ENCODE data around the gene LRRC7. TPM values are rescaled to one million over a fixed set of nuclear protein-coding genes. Genes with fewer than 3 reads are reported as not detected.

Gene LRRC7
- total RNA-seq (2014; rRNA removed; shearing (Covaris generic)): 0.12 and 0.20 TPM in 2 replicates

DNA sequence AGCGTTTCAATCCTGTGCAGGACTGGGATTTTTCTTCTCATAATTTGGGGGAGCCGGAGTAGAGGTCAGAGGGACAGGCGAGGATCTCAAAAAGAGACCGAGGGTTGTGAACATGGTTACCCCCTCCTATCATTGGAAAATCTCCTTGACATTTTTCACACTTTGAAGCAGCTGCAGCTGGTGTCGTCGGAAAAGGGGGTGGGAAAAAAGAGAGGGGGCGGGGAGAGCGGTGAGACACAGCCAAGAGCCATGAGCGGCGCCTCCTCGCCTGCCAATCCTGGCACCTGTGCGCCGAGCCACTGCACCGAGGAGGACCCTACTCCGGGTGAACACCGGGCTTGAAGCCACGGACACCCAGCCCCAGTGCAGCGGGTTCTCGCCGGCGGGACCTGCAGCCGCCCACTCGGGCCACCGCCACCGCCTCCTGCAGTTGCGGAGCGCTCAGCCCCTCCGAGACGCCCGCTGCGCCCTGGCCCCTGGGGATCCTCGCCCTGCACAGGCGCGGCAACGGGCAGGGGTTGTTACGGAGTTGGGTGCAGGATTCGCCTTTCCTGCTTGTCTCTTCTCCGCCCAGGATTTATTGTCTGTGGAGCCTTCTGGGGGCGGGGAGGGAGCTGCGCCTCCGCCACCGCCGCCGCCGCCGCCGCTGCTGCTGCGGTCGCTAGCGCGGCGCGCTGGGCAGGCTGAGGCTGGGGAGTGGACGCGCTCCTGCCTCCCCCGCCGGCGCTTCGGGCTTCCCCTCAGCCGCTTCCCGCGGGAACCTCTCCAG is at the start of gene LRRC7:
LRRC7 (plus strand) TSS at position 271 of the 769 bp plus-strand sequence. CDS start 718 bp downstream, outside the sequence.
- no peak for DNase-seq (ENCODE audit: low read depth)

DNA sequence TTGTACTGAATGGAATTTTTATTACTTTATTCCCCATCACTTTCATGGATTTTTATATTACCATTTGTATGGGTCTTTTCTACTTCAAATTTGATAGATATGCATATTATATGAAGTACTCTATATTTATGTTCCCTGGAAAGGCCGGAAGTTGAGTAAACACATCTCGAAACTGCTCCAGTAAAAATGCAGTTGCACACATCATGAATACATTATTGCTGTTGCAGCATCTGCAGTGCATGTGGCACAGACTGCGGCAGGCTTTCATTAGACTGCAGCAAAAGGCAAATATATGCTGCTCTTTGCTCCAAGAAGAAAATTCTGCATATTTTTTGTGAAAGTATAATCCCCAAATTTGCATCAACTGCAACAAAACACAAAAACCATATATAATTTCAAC is 48.7 kb upstream of the LRRC7 start:
- DNase-seq (ENCODE audit: low read depth): no peak

DNA sequence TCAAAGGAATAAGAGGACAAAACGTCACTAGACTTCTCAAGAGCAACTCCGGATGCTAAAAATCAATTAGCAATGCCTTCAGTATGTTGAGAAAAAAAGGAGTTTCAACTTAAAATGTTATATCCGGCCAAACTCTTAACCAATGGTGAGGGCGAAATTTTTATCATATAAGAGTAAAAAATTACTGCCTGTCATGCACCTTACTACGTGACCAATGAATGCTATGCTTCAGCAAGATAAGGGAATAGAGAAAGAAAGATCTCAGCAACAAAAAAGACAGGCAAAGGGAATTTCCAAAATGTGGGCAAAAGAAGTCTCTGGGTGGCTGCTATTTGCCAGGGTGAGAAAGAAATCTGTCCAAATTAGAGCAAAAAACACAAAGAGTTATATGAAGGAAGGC is 47.4 kb upstream of the LRRC7 start:
- DNase-seq (ENCODE audit: low read depth): no peak

DNA sequence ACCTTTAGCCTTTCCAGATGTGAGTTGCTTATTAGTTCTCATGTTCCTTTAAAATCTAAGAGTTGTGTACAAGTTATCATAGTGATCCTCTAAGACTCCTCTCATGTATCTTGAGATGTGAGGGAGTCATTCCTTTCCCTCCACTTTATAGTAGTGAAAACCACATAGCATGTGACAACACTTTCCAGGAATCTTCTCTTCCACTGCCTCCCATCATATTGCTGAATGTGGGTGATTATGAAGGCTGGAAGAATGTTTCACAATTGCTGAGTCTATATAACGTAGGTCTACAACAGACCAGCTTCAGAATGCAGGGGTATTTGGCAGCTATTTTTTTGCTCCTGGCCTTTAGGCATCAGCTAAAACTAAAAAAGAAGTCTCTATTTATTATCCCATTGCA is 44.7 kb upstream of the LRRC7 start:
- DNase-seq (ENCODE audit: low read depth): peak; percentile 33

DNA sequence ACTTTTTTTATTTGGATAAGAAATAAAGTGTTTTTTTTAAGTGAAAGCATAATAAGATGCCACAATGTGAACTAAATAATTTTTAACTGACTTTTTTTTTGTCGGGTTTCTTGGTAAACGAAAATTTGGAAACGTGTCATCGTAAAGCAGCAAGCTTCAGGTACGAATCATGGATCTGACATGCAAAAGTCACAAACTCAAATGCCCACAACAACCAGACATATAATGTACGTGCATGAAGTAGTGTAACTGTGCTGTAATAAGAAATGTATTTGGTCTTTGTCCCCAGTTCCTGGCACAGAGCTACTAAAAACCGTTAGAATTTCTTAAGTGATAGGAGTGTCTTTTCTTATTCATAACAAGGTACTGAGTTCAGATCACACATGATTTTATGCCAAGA is 44.3 kb upstream of the LRRC7 start:
- no peak for DNase-seq (ENCODE audit: low read depth)

DNA sequence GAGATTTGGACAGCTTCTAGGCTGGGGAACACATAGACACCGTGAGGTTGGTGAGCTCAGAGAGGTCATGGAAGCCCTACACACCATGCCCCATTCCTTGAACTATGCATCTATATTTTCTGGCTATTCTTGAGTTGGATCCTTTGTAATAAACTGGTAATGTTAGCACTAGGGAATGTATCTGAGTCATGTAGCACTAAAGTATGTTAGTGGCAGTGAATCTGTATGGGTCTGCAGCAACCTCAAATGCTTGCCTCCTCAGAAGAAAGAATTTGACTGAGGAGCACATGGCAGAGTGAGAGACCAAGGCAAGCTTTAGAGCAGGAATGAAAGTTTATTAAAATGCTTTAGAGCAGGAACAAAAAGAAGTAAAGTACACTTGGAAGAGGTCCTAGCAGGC is 43.7 kb upstream of the LRRC7 start:
- DNase-seq (ENCODE audit: low read depth): no peak

DNA sequence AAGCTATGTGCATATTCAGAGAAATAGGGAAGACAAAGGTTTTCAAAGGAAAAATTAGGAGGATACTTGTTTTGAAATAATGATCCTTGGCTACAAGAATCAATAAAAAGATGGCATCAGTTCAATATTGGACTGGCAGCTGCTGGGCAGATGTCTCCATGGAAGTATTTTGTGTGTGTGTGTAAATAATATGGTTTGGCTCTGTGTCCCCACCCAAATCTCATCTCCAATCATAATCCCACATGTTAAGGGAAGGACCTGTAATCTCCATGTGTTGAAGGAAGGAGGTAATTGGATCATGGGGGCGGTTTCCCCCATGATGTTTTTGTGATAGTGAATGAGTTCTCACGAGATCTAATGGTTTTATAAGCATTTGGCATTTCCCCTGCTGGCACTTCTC is 40.4 kb upstream of the LRRC7 start:
- no peak for DNase-seq (ENCODE audit: low read depth)

DNA sequence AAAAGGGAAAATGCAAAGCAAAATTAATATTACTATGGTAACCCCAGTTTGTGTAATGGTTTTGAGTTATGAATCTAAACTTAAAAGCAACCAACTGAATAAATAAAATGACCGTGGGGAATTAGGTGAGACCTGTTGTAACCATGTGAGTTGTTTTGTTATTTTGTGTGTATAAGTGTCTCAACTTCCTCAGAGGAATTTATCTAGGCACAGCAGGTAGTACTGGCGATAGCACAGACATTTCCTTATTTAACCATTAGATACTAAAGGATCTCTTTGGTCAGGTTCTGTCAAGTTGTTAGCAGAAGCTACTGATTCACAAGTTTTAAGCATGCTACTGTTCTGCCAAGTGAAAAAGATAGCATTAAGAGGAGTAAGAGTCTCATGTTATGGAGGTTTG is 39.3 kb upstream of the LRRC7 start:
- DNase-seq (ENCODE audit: low read depth): no peak

DNA sequence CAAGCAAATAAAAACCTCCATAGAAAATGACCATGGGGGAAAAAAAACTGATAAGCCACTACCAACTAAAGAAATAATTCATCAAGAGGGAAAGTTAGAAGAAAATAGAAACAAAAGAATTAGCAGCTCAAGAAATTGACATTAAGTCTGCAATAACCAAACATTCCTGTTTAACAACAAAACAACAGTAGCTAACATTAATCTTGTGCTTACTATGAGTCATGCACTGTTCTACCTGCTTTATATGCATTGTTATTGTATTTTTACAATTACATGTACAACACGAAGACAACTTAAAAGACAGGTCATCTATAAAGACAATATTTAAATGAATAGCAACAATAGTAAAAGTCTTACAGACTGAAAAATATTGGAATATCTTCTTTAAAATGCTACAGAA is 34.4 kb upstream of the LRRC7 start:
- DNase-seq (ENCODE audit: low read depth): no peak

DNA sequence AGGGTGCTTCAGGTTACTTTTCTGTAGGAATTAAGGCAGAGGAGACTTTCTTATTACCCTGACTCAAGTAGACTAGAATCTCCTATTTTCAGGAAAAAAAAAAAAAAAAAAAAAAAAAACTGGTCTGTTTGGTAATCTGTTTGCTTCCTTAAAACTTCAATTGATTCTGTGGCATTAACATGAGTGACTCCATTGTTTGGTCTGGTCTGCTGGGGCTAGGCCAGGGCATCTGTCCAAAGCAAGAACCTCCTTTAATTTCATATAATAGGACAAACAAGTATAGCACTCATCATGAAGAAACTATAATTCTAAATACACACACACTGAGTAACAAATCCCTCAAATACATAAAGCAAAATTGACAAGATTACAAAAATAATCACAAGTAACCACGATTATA is 32.9 kb upstream of the LRRC7 start:
- DNase-seq (ENCODE audit: low read depth): no peak

DNA sequence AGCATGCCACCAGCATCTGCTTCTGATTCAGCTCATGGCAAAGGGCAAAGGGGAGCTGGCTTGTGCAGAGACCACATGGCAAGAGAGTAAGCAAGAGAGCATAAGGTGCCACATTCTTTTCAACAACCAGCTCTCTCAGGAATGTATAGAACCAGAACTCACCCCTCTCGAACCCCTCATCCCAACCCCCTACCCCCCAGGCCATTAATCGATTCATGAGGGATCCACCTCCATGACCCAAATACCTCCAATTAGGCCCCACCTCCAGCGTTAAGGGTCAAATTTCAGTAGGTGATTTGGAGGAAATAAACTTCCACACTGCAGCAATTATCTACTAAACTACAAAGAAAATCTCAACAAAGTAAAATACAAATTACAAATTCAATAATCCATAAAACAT is 32.2 kb upstream of the LRRC7 start:
- DNase-seq (ENCODE audit: low read depth): no peak

DNA sequence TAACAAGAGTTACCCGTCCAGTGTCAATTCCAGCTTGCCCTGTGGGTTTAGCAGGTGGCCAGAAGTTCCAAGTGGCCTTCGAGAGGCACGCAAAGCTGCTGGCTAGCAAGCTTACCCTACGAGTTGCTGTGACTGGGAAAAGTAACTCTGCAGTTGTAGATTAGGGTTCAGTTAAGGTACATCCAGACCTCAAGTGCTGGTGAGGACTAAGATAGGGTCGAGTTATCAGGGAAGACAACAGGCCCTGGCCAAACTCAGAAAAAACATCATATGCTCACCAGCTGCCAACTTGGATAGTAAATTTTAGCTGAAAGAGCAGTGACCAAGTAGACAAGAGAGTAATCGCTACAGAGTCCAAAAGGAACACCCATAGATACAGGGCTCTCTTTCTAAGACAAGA is 27.7 kb upstream of the LRRC7 start:
- no peak for DNase-seq (ENCODE audit: low read depth)

DNA sequence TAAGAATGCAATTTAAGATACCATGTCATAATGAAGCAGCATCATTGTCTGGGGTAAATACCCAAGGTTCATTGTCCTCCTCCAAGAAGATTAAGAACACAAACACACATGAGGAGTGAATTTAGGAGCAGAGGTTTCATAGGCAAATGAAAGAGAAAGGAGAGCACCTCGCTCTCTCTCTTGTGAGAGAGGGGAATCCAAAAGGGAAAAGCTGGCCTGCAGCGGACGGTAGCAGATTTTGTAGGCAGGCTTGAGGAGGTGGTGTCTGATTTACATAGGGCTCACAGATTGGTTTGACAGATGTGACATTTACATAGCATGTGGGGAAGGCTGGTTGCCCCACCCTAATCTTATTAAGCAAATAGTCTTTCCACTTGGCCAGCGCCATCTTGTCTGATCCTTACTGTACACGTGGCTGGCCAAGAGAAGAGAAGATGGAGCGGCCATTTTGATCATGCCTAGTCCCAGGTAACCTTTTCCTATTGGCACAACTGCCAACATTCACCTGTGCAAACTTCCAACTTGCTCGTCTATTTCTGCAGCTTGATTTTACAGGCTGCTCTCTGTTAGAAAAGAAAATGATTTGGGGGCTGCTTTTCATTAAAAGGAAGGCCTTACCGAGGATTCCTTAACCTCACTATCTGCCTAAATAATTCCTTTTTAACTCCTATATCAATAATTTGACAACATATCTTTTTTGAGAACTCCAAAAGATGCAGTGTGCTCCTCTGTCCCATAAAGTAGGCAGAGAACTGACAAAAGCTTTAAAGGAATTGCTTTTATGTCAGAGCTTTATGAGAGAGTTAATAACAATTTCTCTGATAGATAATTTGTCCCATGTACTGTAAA is 16.0 kb upstream of the LRRC7 start:
- DNase-seq (ENCODE audit: low read depth): peak; percentile 10

DNA sequence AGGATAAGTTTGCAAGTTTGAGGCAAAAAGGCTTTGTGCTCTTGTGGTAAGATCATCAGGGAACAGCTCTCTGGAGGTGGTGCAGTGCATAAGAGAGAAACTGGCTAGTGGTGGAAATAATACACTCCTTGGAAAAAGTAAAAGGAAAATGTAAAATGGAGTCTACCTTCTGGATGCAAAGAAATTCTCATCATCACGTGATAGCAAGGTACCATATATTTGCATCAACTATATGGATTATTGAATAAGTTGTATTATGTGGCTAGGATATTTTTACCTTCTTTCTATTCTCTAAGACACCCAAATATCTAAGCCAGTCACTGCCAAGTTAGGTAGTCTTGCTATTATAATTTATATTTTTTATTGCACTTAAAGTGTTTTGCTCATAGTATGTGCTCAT is 14.0 kb upstream of the LRRC7 start:
- no peak for DNase-seq (ENCODE audit: low read depth)

DNA sequence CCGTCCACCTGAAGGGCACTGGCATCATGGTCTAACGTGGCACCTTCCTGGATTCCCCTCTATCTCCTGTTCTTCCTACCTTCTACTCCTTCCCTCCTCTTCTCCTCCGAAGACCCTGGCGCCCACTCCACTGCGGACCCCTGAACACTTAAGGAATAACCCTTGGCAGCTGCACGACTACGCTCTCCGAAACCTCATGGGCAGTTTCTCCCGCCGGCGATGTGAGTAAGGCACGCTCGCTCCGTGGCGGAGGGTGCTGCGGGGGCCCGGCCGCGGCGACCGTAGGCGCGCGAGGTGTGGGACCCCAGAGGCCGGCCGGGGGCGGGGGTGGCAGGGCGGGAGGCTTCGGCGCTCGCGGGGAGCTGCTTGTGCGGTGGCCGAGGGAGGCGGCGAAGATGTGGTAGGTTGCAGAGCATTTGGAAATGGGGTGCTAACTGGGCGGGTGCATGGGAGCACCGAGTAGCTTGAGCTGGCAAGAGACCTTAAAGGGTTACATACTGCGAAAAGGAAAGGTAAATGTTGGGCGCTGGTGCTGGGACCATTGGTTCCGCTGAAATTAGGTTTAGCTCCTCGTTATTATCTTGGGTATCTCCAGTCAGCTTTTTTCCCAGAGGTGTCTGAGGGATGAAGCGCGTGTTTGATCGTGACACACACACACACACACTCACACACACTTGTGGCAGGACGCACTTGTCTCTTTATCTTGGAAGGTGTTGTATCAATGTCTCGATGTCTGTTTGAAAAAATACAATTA is 876 bp downstream of the LRRC7 start:
- no peak for DNase-seq (ENCODE audit: low read depth)

DNA sequence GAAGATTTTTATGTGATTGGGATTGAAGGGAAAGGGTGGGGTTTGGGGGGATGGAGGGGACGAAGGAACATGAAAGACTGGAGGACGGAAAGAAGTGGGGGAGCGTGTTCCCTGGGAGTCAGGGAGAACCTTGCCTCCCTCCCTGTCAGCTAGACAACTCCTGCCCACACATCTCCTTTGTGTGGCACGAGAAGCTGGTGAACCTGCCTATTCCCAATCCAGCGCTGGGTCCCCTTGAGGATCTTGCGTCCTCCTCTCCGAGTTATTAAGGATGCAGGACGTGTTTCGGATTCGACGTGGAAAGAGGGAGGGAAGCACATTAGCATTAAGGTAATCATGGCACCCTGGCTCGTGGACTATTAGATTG is 1.4 kb downstream of the LRRC7 start:
- no peak for DNase-seq (ENCODE audit: low read depth)

DNA sequence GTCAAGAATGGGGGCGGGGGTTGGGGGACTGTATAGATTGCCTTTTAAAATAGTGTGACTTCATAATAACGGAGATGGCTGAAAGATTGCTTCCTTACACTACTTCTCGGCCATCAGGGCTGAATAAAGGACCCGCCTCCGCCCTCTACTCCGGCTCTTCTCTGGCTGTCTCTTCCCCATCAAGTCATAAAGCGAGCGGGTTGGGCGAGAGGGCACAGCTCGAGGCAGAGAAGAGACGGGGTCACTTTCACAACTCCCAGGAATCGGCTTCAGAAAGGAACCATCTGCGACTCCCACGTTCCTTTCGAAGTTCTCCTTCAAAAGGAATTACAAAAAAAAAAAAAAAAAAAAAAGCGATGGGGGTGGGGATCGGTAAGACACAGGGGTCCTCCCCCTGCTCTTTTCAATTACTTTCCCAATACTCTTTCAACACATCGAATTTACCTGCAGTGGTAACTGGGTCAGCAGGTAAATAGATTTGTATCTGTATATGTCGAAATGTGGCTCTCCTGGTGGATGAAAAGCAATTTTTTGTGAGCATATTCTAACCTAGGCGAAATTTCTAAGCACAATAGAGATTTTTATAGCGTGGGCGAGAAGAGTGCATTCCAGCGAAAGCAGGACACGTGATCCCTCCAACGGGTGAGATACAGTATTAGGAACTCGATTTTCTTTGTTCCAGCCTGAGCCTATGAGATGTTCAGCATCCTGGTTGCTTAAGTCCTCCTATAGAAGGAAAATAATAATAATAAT is 2.0 kb downstream of the LRRC7 start:
- no peak for DNase-seq (ENCODE audit: low read depth)

DNA sequence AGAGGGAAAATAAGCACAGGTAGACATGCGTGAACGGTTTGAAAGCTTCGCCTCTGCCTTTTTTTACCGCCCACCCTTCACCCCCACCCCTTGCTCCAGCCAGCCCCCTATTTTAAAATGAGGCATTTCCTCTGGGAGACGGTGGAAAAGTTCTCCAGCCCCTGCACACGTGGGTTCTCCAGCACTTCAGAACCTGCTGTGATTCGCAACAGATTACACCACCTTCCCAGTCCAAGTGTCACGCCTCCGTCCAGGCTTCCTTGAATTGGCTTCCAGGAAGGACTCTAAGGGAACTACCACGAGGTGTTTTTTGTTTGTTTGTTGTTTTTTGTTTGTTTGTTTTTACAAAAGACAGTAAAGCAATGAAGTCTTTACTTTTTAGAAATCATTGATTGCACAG is 2.6 kb downstream of the LRRC7 start:
- no peak for DNase-seq (ENCODE audit: low read depth)

DNA sequence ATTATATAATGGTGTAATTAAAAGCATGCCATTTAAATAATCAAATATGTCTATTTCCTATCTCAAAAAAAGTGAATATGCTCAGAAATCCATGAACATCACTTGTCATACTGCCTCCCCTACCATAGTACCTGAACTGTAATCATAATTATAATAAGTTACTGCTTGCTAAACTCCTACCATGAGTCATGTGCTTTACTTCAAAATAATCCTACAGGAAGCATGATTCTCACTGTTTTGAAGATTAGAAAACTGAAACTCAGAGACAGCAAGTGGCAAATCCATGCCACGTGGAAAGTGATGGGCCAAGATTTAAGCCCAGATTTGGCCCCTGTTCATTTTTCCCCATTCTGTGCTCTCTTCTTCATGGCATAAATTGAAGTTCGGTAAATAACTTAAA is 5.2 kb downstream of the LRRC7 start:
- DNase-seq (ENCODE audit: low read depth): no peak

DNA sequence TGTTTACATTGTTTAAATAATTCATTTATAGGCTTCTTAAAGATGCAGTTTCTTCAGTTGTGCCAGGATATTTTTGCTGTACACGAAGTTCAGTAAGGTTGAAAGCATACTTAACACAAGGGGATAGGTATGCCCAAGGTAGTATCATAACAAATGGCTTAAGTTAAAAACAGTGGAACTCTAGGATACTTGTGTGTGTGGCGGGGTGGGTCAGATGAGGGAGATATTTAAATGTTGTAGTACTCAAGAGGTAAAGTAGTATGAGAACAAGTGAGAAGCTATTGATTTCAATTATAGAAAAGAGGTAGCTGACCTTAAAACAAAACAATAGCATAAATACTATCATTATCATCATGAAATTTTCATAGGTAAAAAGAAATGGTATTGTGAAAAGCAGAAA is 6.2 kb downstream of the LRRC7 start:
- no peak for DNase-seq (ENCODE audit: low read depth)

DNA sequence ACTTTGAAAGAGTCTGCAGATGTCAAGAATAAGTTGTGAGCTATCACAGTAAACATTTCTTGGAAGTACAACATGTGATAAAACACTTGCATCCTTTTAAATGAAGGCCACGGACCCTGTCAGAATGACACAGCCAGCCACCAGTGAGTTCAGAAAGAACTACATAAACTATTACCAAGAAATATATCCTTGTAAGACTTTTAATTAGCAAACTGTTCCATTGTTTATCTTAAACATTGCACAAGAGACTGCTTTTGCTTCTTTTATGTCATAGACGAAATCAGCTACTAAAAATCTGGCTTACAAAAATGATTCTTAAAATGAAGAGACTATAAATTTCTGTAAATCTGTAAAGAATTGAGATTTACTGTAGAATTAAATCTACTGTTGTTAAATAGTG is 17.9 kb downstream of the LRRC7 start:
- no peak for DNase-seq (ENCODE audit: low read depth)

DNA sequence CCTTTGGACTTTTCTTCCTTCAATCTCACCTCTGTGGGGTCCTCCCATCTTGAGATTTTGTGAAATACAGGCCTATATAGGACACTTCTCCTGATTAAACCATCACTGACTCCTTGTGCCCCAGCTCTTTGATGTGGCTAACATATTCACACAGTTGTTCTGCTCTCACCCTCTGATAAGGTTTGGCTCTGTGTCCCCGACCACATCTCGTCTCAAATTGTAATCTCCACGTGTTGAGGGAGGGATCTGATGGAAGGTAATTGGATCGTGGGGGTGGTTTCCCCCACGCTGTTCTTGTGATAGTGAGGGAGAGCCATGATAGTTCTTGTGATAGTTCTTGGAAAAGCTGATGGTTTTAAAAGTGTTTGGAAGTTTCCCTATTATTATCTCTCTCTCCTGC is 19.7 kb downstream of the LRRC7 start:
- DNase-seq (ENCODE audit: low read depth): no peak

Data from RPMI7951 (cell line).